Memory B cell (primary cell): ENCODE measurements around the gene SPATC1L.
"Not testable (repeated sequence)": the region's sequence is repeated elsewhere in the genome, so short reads cannot be mapped to it uniquely, and the experiment has no call there.

ENCODE experiments used
- ATAC-seq: fragments of 150-1000 bp; cut with Tn5 transposase; 2 replicates; pipeline ENCODE4 v1.10.0; 2021; ENCODE audit warnings: low read depth, mild to moderate bottlenecking, moderate library complexity
- DNase-seq, 2 donors: peaks; one replicate each; pipeline ENCODE4 v3.0.0; 2022; ENCODE audit warnings: low spot score in 2 of 2
- H3K27ac Mint-ChIP-seq: one replicate; pipeline ENCODE4 v1.8.0; 2022; ENCODE audit warnings: mild to moderate bottlenecking, moderate library complexity, mixed read lengths
- H3K27me3 Mint-ChIP-seq: one replicate; pipeline ENCODE4 v1.8.0; 2022; ENCODE audit warnings: mixed read lengths
- H3K36me3 Mint-ChIP-seq: one replicate; pipeline ENCODE4 v1.8.0; 2022; ENCODE audit warnings: mild to moderate bottlenecking, mixed read lengths
- H3K4me1 Mint-ChIP-seq: one replicate; pipeline ENCODE4 v1.8.0; 2022; ENCODE audit warnings: mixed read lengths
- H3K4me3 Mint-ChIP-seq: one replicate; pipeline ENCODE4 v1.8.0; 2022; ENCODE audit warnings: mild to moderate bottlenecking, moderate library complexity, mixed read lengths
- H3K9me3 Mint-ChIP-seq: one replicate; pipeline ENCODE4 v1.8.0; 2022; ENCODE audit warnings: mixed read lengths

SPATC1L gene

DNA sequence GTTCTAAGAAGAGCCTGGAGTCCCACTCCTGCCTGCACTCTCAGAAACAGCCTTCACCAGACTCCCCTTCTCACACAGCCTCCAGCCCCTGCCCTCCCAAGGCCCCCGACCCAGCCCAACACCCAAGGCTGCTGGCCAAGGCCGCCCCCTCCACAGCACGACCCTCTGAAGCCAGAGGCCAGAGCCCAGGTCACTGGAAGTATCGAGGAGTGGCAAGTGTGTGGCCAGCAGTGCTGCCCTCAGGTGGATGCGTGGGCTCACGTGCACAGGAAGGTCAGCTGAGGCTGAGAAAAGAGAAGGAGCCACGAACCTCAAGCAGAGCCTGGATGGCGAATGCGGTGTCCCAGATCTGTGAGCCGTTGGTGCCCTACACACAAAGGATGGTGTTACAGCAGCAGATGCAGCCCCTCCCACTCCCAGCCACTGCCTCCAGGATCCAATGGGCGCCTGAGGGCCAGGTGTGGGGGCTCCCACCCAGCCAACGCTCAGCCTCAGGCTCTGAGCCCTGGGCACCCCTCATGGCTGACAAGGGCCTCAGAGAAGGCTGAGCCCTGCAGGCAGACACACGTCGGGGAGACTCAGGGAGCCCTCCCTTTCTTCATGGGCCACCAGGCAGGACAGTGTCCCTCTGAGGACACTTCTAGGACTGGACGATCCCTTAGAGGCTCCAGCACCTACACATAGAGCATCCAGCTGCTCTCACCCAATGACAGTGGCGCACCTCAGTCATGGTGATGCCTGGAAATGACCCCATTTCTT lies 26.3 kb upstream of the SPATC1L start:
- peaks cover 15% of the 10 kb centered on the region for H3K36me3 Mint-ChIP-seq
- DNase-seq (no peak), ATAC-seq (no peak)
- H3K27me3 Mint-ChIP-seq: no peaks in the 10 kb centered on the region
- no peak overlapping the region for H3K27ac Mint-ChIP-seq
- H3K4me1 Mint-ChIP-seq: no peaks in the 10 kb centered on the region
- H3K4me3 Mint-ChIP-seq: no peak overlapping the region
- no peaks in the 10 kb centered on the region for H3K9me3 Mint-ChIP-seq

GRCh38 chr21:46208761-46209721 lies 24.8 kb upstream of the SPATC1L start:
- Mint-ChIP-seq H3K36me3 (peaks cover 12% of the 10 kb centered on the region), H3K27ac (no peak overlapping the region), H3K27me3 (no peaks in the 10 kb centered on the region), H3K4me3 (no peak overlapping the region), H3K9me3 (no peaks in the 10 kb centered on the region), H3K4me1 (no peaks in the 10 kb centered on the region)
- DNase-seq (no peak), ATAC-seq (no peak)

DNA sequence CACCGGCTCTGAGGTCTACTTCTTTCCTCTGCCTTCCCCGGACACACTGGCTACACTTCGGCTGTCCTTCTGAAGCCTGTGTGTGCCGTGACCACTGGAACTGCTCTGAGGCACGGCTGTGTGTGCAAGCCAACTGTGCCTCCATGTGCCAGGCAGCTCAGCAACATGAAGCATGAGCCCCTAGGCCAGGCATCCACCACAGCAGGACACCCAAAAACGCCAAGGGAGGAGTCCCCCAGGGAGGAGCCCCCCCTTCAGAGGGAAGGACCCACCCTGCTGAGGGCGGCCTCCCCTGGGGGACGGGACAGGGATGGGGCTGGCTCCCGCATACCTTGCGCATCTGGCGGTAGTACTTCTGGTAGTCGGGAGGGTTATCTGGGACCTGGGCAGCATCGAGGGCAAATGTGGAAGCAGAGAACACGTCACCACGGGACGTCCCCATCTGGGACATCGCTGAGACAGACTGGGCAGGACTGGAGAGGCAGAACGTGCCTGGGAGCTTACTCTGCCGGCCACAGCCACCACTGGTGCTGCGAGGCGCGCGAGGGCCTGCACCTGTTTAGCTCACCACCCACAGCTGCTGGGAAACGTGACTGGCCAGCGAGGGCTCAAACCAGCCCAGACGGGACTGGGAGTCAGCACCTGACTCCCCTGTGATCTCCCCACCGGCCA lies 23.8 kb upstream of the SPATC1L start:
- Mint-ChIP-seq H3K27ac (no peak overlapping the region), H3K4me1 (no peaks in the 10 kb centered on the region), H3K9me3 (no peaks in the 10 kb centered on the region), H3K27me3 (no peaks in the 10 kb centered on the region), H3K36me3 (peaks cover 12% of the 10 kb centered on the region), H3K4me3 (no peak overlapping the region)
- no peak for ATAC-seq
- no peak for DNase-seq

DNA sequence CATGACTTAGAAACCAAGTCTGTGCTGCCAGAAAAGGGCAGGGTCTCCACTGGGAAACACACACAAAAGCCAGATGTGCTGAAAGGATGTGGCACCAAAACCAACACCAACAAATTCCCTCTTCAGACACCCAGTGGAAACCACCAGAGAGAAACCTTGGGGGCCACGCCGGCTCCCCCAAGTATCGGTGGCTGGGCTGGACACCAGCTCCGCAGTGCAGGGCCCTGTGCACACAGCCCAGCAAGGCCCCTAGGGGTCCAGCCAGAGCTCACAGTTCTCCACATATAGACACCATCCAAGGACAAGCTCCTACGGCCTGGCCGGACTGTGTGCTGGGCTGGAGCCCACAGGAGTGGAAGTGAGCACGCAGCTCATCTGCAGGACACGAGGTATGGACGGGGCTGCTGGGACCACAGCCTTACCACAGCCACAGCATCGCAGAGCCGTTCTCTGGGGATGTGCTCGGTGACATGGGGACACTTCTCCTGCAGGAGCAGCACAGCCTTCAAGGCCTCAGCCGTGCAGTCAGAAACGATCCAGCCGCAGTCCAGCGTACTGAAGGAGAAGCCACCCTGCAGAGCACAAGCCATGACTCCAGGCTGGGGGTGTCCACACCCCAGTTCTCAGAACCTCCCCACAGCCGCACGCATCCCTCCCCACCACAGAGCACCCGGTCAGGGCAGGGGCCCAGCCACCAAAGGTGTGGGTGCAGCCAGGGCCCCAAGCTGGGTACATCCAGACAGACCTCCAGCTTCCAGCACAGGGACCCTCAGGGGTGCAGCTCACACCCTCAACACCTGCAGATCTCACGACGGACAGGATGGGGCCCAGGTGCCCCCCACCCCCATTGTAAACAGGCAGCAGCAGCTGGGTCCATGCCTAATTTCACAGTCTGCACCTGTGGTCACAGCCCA lies 23.0 kb upstream of the SPATC1L start:
- ATAC-seq (no peak), DNase-seq (no peak)
- peaks cover 14% of the 10 kb centered on the region for H3K36me3 Mint-ChIP-seq
- H3K4me3 Mint-ChIP-seq: no peak overlapping the region
- no peak overlapping the region for H3K27ac Mint-ChIP-seq
- no peaks in the 10 kb centered on the region for H3K27me3 Mint-ChIP-seq
- H3K4me1 Mint-ChIP-seq: no peaks in the 10 kb centered on the region
- H3K9me3 Mint-ChIP-seq: no peaks in the 10 kb centered on the region

DNA sequence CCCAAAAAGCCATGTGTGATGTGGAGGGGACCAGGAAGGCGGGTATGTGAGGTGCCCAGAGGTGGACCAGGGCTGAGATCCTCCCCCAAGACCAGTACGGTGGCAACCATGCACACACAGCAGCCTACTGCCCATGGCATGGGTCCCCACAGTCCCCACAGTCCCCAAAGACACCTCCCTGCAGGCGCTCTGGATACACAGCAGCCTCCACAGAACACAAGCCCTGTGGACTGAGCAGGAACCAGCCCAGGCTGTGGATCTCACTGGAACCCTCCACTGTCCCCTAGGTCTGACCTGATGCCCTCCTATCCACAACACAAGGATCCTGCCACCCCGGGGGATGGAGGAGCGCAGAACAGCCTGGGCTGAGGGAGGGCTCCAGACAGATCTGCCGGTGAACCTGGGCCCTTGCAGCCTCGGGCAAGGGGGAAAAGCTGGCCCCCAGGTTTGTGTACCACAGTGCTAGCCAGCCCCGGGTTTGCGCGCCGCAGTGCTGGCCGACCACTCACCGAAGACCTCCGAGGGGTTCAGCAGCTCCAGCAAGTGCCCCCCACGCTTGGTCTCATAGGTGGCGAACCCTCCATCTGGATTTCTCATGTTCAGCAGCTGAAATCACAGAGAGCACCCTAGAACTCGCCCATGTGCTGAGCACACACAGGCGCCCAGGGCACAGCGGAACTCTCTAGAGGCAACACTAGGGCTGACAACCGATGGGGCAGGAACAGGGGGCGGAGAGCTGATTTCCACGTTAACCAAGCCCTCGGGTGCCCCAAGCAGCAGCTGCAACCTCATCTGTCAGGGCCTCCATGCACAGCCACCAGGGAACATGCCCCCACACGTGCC lies 22.1 kb upstream of the SPATC1L start:
- DNase-seq (no peak), ATAC-seq (no peak)
- no peaks in the 10 kb centered on the region for H3K4me1 Mint-ChIP-seq
- H3K36me3 Mint-ChIP-seq: peaks cover 14% of the 10 kb centered on the region
- no peaks in the 10 kb centered on the region for H3K27me3 Mint-ChIP-seq
- H3K9me3 Mint-ChIP-seq: no peaks in the 10 kb centered on the region
- no peak overlapping the region for H3K4me3 Mint-ChIP-seq
- no peak overlapping the region for H3K27ac Mint-ChIP-seq

- no peaks in the 10 kb centered on the region for H3K9me3 Mint-ChIP-seq
- no peak overlapping the region for H3K4me3 Mint-ChIP-seq
- H3K36me3 Mint-ChIP-seq: peaks cover 16% of the 10 kb centered on the region
- ATAC-seq (no peak), DNase-seq (no peak)
- no peaks in the 10 kb centered on the region for H3K4me1 Mint-ChIP-seq
- H3K27me3 Mint-ChIP-seq: no peaks in the 10 kb centered on the region
- no peak overlapping the region for H3K27ac Mint-ChIP-seq
Measured at GRCh38 chr21:46205766-46206162, 21.5 kb upstream of the SPATC1L start.

DNA sequence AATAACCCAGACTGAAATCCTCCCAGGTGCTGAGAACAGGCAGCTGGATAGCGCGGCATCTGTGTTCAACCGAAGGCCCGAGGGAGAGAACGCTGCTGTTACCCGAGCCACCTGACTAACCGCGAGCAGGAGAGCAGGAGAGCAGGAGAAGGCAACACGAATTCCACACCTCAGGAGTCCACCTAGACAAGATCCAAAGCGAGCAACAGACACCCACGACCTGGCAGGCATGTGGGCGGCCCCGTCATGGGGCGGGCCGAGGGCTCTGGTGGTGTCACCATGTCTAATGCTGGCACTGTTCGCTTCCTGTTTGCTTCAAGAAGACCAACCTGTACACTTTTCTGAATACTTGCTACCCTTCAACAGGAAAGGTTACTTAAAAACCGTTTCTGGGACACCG lies 20.9 kb upstream of the SPATC1L start:
- Mint-ChIP-seq H3K36me3 (peaks cover 19% of the 10 kb centered on the region), H3K27me3 (no peaks in the 10 kb centered on the region), H3K9me3 (no peaks in the 10 kb centered on the region), H3K4me3 (no peak overlapping the region), H3K4me1 (no peaks in the 10 kb centered on the region), H3K27ac (peak overlapping the region; percentile 47)
- DNase-seq: no peak
- ATAC-seq: no peak

DNA sequence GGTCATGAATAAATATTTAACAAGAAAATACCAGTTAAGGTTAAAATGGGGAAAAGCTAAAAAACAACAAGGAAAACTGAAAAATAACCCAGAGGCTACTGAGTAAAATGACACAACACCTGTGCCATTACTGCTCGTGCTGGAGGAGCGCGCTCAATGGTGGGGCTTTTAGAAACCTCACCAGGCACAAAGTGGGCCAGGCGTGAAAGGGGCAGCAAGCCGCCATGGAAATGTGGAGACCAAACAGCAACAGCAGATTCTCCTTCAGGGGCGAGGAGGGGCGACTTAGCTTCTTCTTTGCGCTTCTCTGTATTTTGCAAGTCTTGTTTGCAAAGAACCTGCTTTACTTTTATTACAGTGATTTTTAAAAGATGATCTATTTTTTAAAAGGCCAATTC lies 18.9 kb upstream of the SPATC1L start:
- Mint-ChIP-seq H3K9me3 (no peaks in the 10 kb centered on the region), H3K4me1 (no peaks in the 10 kb centered on the region), H3K36me3 (peaks cover 32% of the 10 kb centered on the region), H3K4me3 (no peak overlapping the region), H3K27ac (no peak overlapping the region), H3K27me3 (no peaks in the 10 kb centered on the region)
- no peak for ATAC-seq
- no peak for DNase-seq

- no peak for DNase-seq
- no peak overlapping the region for H3K27ac Mint-ChIP-seq
Measured at GRCh38 chr21:46202592-46203202, 18.4 kb upstream of the SPATC1L start.

DNA sequence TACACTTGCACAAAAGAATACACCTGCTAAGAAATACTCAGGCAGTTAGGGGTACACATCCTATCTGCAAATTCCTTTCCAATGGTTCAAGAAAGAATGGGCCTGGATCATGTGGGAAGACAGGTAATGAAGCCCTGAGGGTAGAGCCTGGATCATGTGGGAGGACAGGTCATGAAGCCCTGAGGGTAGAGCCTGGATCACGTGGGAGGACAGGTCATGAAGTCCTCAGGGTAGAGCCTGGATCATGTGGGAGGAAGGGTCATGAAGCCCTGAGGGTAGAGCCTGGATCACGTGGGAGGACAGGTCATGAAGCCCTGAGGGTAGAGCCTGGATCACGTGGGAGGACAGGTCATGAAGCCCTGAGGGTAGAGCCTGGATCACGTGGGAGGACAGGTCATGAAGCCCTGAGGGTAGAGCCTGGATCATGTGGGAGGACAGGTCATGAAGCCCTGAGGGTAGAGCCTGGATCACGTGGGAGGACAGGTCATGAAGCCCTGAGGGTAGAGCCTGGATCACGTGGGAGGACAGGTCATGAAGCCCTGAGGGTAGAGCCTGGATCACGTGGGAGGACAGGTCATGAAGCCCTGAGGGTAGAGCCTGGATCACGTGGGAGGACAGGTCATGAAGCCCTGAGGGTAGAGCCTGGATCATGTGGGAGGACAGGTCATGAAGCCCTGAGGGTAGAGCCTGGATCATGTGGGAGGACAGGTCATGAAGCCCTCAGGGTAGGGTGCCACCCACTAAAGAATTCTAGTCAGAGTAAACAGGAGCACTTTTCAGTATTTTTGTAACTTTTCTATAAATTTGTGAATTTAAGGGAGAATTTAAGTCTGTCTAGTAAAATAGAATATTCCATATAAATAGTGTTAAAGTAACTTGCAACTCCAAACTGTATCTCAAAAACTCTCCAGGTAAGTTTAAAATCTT lies 16.9 kb upstream of the SPATC1L start:
- H3K27ac Mint-ChIP-seq, H3K4me1 Mint-ChIP-seq: not testable (repeated sequence)
- H3K36me3 Mint-ChIP-seq: peaks cover 36% of the 10 kb centered on the region

More at GRCh38 chr21:46202592-46203202, 18.4 kb upstream of the SPATC1L start:
- no peaks in the 10 kb centered on the region for H3K27me3 Mint-ChIP-seq
- H3K4me1 Mint-ChIP-seq: no peaks in the 10 kb centered on the region
- peaks cover 30% of the 10 kb centered on the region for H3K36me3 Mint-ChIP-seq
- H3K9me3 Mint-ChIP-seq: no peaks in the 10 kb centered on the region
- no peak for ATAC-seq
- no peak overlapping the region for H3K4me3 Mint-ChIP-seq

GRCh38 chr21:46199436-46200373 lies 15.4 kb upstream of the SPATC1L start:
- Mint-ChIP-seq H3K36me3 (peaks cover 34% of the 10 kb centered on the region), H3K4me1 (no peaks in the 10 kb centered on the region), H3K4me3 (no peak overlapping the region), H3K27me3 (no peaks in the 10 kb centered on the region), H3K27ac (no peak overlapping the region), H3K9me3 (no peaks in the 10 kb centered on the region)
- ATAC-seq (no peak), DNase-seq (no peak)

More for the DNA sequence above, 16.9 kb upstream of the SPATC1L start:
- ATAC-seq, H3K9me3 Mint-ChIP-seq, H3K4me3 Mint-ChIP-seq, DNase-seq, H3K27me3 Mint-ChIP-seq: not testable (repeated sequence)
